WERI-Rb-1 (cell line): ENCODE data around the gene APOL4.
"Not testable (repeated sequence)": the region's sequence is repeated elsewhere in the genome, so short reads cannot be mapped to it uniquely, and the experiment has no call there.

Experiments used
- DNase-seq: peaks from one replicate; pipeline ENCODE4 v3.0.0-alpha.2; 2020
- H3K27ac ChIP-seq: fragments of 250-450 bp; sonication (Bioruptor Pico); 2 replicates; pipeline ENCODE4 v1.5.1; 2020; ENCODE audit warnings: mild to moderate bottlenecking, moderate library complexity
- H3K27me3 ChIP-seq: fragments of 250-450 bp; sonication (Bioruptor Pico); 2 replicates; pipeline ENCODE4 v1.5.1; 2021; ENCODE audit warnings: mild to moderate bottlenecking, low read depth, moderate library complexity; ENCODE audit not compliant: insufficient read depth, severe bottlenecking
- H3K36me3 ChIP-seq: fragments of 250-450 bp; sonication (Bioruptor Pico); 2 replicates; pipeline ENCODE4 v1.5.1; 2020; ENCODE audit warnings: mild to moderate bottlenecking, moderate library complexity
- H3K4me3 ChIP-seq: 2 replicates; pipeline ENCODE4 v1.5.1; 2011; ENCODE audit warnings: low read depth, mild to moderate bottlenecking, control low read depth, low read length
- H3K9me3 ChIP-seq: fragments of 250-450 bp; sonication (Bioruptor Pico); 2 replicates; pipeline ENCODE4 v1.5.1; 2021; ENCODE audit warnings: mild to moderate bottlenecking, moderate library complexity; ENCODE audit not compliant: severe bottlenecking
- TF ChIP-seq, protein P1 (sequence below): IDR thresholded peaks from 2 replicates; pipeline ENCODE4 v1.5.1; 2011; ENCODE audit warnings: low read depth, mild to moderate bottlenecking, control low read depth, inconsistent platforms, low read length

Gene APOL4

DNA sequence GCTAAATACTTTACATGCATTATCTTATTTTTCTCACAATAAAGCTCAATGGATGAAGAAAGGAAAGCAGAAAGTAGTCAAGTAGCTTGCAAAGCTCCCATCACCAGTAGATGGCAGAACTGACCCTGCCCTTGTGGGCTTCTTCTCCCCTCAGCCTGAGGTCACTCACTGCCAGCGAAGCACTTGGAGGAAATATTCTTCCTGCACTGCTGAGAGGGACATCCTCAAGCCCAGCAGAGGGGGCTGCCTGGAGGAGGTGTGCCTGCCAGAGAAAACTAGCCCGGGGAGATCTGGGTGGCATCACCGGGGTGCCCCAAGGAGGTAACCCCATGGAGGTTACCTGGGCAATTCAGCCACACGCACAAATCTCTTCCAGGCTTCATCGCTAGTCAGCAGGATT lies 6.6 kb downstream of the APOL4 start:
- no peak overlapping the region for H3K27ac ChIP-seq
- TF ChIP-seq, protein P1, sequence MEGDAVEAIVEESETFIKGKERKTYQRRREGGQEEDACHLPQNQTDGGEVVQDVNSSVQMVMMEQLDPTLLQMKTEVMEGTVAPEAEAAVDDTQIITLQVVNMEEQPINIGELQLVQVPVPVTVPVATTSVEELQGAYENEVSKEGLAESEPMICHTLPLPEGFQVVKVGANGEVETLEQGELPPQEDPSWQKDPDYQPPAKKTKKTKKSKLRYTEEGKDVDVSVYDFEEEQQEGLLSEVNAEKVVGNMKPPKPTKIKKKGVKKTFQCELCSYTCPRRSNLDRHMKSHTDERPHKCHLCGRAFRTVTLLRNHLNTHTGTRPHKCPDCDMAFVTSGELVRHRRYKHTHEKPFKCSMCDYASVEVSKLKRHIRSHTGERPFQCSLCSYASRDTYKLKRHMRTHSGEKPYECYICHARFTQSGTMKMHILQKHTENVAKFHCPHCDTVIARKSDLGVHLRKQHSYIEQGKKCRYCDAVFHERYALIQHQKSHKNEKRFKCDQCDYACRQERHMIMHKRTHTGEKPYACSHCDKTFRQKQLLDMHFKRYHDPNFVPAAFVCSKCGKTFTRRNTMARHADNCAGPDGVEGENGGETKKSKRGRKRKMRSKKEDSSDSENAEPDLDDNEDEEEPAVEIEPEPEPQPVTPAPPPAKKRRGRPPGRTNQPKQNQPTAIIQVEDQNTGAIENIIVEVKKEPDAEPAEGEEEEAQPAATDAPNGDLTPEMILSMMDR: peak; percentile 84
- no peaks in the 10 kb centered on the region for H3K27me3 ChIP-seq
- peak; percentile 77 for DNase-seq
- no peaks in the 10 kb centered on the region for H3K36me3 ChIP-seq
- no peaks in the 10 kb centered on the region for H3K9me3 ChIP-seq
- H3K4me3 ChIP-seq: no peak overlapping the region

DNA sequence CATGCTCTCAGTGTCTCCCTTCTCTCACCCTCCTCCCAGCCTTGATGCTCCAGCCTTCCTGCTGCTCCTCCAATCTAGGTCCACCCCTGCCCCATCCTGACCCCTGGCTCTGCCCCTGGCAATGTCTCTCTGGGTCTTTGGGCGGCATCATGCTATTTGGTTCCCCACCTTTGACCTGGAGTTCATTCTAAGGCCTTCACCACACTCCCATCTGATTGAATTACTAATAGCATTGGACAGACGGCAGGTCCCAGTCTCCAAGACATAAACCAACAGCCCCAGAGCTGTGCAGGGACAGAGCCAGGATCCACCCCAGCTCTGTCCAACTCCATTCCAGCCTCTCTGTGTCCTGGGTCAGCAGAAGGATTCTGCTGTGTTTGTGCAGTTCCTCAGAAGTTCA lies 7.2 kb downstream of the APOL4 start:
- Histone ChIP-seq H3K4me3 (no peak overlapping the region), H3K36me3 (no peaks in the 10 kb centered on the region), H3K27me3 (no peaks in the 10 kb centered on the region), H3K27ac (no peak overlapping the region), H3K9me3 (no peaks in the 10 kb centered on the region)
- no peak for DNase-seq
- TF ChIP-seq, protein P1: no peak

DNA sequence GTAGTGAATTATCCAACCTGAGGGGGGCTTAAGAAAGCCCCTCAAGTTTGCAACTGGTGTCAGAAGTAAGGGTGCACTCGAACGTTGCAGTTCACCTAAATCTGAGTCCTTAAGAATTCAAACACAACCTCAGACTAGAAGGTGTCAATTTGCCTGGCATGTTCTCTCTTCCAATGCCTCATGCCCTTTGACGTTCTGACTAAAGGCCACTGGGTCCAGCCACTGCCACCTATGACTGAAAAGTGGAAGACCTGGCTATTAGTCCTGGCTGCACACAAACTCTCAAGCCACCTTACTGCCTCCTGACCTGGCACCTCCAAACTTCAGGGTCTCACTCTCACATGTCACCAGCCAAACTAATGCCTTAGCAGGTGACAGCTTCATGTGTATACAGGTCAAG lies 8.0 kb downstream of the APOL4 start:
- H3K4me3 ChIP-seq: no peak overlapping the region

DNA sequence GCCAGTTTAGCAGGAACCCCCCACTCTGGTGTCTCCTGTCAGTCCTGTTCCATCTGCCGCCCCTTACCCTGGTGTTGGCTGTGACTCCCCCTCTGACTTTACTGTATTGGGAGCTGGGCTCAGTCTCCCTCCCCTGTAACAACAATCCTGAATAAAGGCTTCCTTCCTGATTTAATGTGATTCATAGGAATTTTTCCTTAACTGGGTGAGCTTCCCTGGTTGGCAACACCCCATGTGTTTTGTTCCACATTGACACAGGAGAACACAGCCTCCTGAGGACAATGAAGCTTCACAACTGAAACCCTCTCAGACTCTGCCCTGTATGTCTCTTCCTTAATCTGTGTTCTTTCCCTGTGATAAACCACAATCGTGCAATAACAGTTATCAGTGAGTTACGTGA lies 8.4 kb downstream of the APOL4 start:
- no peaks in the 10 kb centered on the region for H3K9me3 ChIP-seq
- H3K36me3 ChIP-seq: no peaks in the 10 kb centered on the region
- TF ChIP-seq, protein P1: no peak
- no peaks in the 10 kb centered on the region for H3K27me3 ChIP-seq
- H3K4me3 ChIP-seq: no peak overlapping the region
- no peak overlapping the region for H3K27ac ChIP-seq
- DNase-seq: no peak

More for the DNA sequence above, 8.0 kb downstream of the APOL4 start:
- H3K27ac ChIP-seq: no peak overlapping the region
- TF ChIP-seq, protein P1: no peak
- H3K9me3 ChIP-seq: no peaks in the 10 kb centered on the region
- DNase-seq: no peak
- H3K27me3 ChIP-seq: no peaks in the 10 kb centered on the region
- H3K36me3 ChIP-seq: no peaks in the 10 kb centered on the region

DNA sequence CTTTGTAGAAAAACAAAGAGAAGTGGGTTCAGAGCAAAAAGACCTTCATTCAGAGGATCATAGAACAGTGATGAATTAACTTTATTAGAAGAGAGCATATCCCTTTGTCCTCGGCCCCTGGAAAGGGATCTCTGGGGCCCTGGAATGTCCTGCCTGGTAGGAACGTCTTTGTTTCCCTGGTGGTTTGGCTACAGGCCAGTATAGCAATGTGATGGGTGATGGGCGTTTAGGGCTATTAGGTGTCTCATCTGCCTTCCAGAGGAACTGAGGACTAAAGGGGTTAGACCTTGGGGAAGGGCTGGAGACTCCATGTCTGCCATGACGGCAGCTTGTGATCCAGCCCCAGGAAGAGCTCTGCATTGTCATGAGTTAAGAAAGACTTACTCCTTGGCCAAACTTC lies 9.1 kb downstream of the APOL4 start:
- Histone ChIP-seq H3K27me3 (no peaks in the 10 kb centered on the region), H3K27ac (no peak overlapping the region), H3K9me3 (no peaks in the 10 kb centered on the region), H3K4me3 (no peak overlapping the region), H3K36me3 (no peaks in the 10 kb centered on the region)
- DNase-seq: no peak
- TF ChIP-seq, protein P1: no peak

DNA sequence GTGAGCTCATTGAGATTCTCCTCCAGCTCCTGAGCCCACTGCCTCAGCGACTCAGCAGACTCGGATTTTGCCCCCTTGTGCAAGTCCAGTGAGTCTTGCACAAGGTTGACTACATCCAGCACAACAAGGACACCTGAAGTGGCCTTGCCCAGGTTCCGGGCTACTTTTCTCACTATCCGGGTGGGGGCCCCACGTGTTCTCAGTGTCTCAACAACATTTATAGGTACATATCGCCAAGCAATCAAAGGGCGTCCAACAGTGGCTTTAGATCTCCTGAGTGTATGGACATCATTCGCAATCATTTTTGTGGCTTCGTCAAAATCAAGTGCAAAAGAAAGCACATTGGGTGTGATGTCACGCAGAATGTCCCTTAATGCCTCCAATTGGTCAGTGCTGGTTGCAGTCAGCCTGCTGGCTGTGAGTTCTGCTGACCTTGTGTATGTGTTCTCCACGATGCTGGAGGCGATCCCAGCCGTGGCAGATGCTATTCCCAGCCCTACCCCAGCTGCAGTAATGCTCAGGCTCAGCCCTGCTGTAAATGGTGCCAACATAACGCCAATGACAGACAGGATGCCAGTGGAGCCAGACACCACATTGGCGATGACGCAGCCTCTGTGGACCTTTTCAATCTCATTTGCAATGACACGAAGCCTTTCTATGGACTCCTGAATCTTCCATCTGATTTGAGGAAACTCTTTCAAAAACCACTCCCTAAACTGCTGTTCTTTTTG lies 10.3 kb downstream of the APOL4 start:
- no peak for DNase-seq
- no peaks in the 10 kb centered on the region for H3K9me3 ChIP-seq
- TF ChIP-seq, protein P1: no peak
- H3K27ac ChIP-seq: no peak overlapping the region
- no peaks in the 10 kb centered on the region for H3K36me3 ChIP-seq
- H3K4me3 ChIP-seq: no peak overlapping the region
- no peaks in the 10 kb centered on the region for H3K27me3 ChIP-seq

DNA sequence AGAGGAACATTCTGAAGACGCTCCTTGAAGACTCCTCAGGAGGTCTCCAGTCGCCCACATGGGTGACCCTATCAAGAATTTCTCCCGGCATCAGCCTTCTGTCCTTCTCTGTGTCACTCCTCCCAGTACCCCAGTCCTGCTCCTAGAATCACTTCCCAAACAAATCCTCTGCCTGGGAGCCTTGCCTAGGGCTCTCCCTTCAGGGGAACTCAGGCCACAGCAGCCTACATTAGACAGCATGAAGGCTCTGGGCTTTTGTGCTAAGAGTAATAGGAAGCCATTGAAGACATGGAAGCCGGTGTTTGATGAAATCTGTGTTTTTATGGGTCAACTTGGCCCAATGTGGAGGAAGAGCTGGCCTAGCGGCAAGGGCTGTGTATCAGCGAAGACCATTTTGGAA lies 13.7 kb downstream of the APOL4 start:
- not testable (repeated sequence) for H3K36me3 ChIP-seq, H3K9me3 ChIP-seq, H3K4me3 ChIP-seq, H3K27ac ChIP-seq, H3K27me3 ChIP-seq, DNase-seq
